HG03025 (cell line): Measurements from ENCODE around the gene COL6A5.
"Not testable (repeated sequence)": the region's sequence is repeated elsewhere in the genome, so short reads cannot be mapped to it uniquely, and the experiment has no call there.

Experiments used
- ATAC-seq: cut with Tn5 transposase; IDR thresholded peaks from one replicate; pipeline ENCODE4 v1.9.1; 2021; ENCODE audit warnings: mild to moderate bottlenecking, moderate library complexity; ENCODE audit not compliant: unreplicated experiment, low FRiP score

Gene COL6A5

GRCh38 chr3:130383424-130383823 is 38.0 kb downstream of the COL6A5 start:
- ATAC-seq, result no peak

- no peak for ATAC-seq
These were observed 39.1 kb downstream of the COL6A5 start for GRCh38 chr3:130384476-130385025.

- no peak for ATAC-seq
These were observed 41.3 kb downstream of the COL6A5 start for GRCh38 chr3:130386604-130387263.

- no peak for ATAC-seq
These were observed 44.4 kb downstream of the COL6A5 start for GRCh38 chr3:130389743-130390478.

- ATAC-seq, result no peak
These were observed 46.8 kb downstream of the COL6A5 start for GRCh38 chr3:130392266-130392665.

- ATAC-seq, result no peak
These were observed 48.1 kb downstream of the COL6A5 start for GRCh38 chr3:130393594-130393993.

GRCh38 chr3:130395331-130395730 is 49.9 kb downstream of the COL6A5 start:
- no peak for ATAC-seq

- no peak for ATAC-seq
These were observed 50.4 kb downstream of the COL6A5 start for GRCh38 chr3:130395916-130396315.

- ATAC-seq, result no peak
These were observed 58.9 kb downstream of the COL6A5 start for GRCh38 chr3:130404401-130404800.

- ATAC-seq, result no peak
These were observed 60.5 kb downstream of the COL6A5 start for GRCh38 chr3:130405956-130406355.

- ATAC-seq, result not testable (repeated sequence)
These were observed 62.8 kb downstream of the COL6A5 start for GRCh38 chr3:130408253-130408652.

GRCh38 chr3:130411320-130411719 is 65.8 kb downstream of the COL6A5 start:
- ATAC-seq, result no peak

GRCh38 chr3:130412991-130413560 is 67.6 kb downstream of the COL6A5 start:
- ATAC-seq, result no peak

- ATAC-seq, result no peak
These were observed 69.0 kb downstream of the COL6A5 start for GRCh38 chr3:130414457-130414856.

GRCh38 chr3:130420466-130420865 is 75.0 kb downstream of the COL6A5 start:
- ATAC-seq, result no peak

- ATAC-seq, result no peak
These were observed 77.6 kb downstream of the COL6A5 start for GRCh38 chr3:130423064-130423463.

GRCh38 chr3:130424837-130425236 is 79.4 kb downstream of the COL6A5 start:
- ATAC-seq, result no peak

- no peak for ATAC-seq
These were observed 80.0 kb downstream of the COL6A5 start for GRCh38 chr3:130425484-130425883.

- no peak for ATAC-seq
These were observed 80.7 kb downstream of the COL6A5 start for GRCh38 chr3:130426206-130426605.

- no peak for ATAC-seq
These were observed 83.6 kb downstream of the COL6A5 start for GRCh38 chr3:130428871-130429712.

GRCh38 chr3:130429713-130430023 is 84.2 kb downstream of the COL6A5 start:
- ATAC-seq, result no peak
